ENCODE data around the gene LYL1. TPM values are rescaled to one million over a fixed set of nuclear protein-coding genes. Genes with fewer than 3 reads are reported as not detected.

The LYL1 gene
- total RNA-seq, 2 donors from 2014 or later: 6.9 to 17.9 TPM

- DNase-seq (no peak), ATAC-seq (no peak)
- Mint-ChIP-seq H3K27me3 (no peaks in the 10 kb centered on the region), H3K36me3 (ENCODE audit: low read depth) (no peaks in the 10 kb centered on the region), H3K4me1 (peaks cover 3% of the 10 kb centered on the region), H3K27ac (no peak overlapping the region), H3K4me3 (no peak overlapping the region)
- no peaks in the 10 kb centered on the region for H3K9me3 ChIP-seq (ENCODE audit: control insufficient read depth, low read length, poor library complexity, severe bottlenecking)
Measured at GRCh38 chr19:13109361-13110098, 6.9 kb upstream of the LYL1 start.

- Mint-ChIP-seq H3K36me3 (ENCODE audit: low read depth) (no peaks in the 10 kb centered on the region), H3K27me3 (no peaks in the 10 kb centered on the region), H3K4me1 (peaks cover 19% of the 10 kb centered on the region), H3K27ac (peak overlapping the region; percentile 60), H3K4me3 (peak overlapping the region; percentile 92)
- H3K9me3 ChIP-seq (ENCODE audit: control insufficient read depth, low read length, poor library complexity, severe bottlenecking): no peaks in the 10 kb centered on the region
- DNase-seq: no peak
- peak; percentile 49 for ATAC-seq
Measured at GRCh38 chr19:13104848-13105711, 2.4 kb upstream of the LYL1 start.

- no peaks in the 10 kb centered on the region for H3K36me3 Mint-ChIP-seq (ENCODE audit: low read depth)
- H3K9me3 ChIP-seq (ENCODE audit: control insufficient read depth, low read length, poor library complexity, severe bottlenecking): no peaks in the 10 kb centered on the region
- DNase-seq (peak; percentile 48 to 62 (median 60)), ATAC-seq (peak; percentile 64)
- peak overlapping the region; percentile 92 for H3K4me3 Mint-ChIP-seq
- peaks cover 22% of the 10 kb centered on the region for H3K4me1 Mint-ChIP-seq
- H3K27ac Mint-ChIP-seq: peak overlapping the region; percentile 60
- H3K27me3 Mint-ChIP-seq: no peaks in the 10 kb centered on the region
Measured at GRCh38 chr19:13104360-13104847, 1.7 kb upstream of the LYL1 start.

- ATAC-seq: no peak
- H3K4me1 Mint-ChIP-seq: peaks cover 22% of the 10 kb centered on the region
- H3K4me3 Mint-ChIP-seq: peak overlapping the region; percentile 92
Measured at GRCh38 chr19:13103581-13104359, 1.1 kb upstream of the LYL1 start.

GRCh38 chr19:13102416-13102665 lies 317 bp downstream of the LYL1 start:
- H3K4me3 Mint-ChIP-seq: peak overlapping the region; percentile 86
- DNase-seq (no peak), ATAC-seq (no peak)
- H3K9me3 ChIP-seq (ENCODE audit: control insufficient read depth, low read length, poor library complexity, severe bottlenecking): no peaks in the 10 kb centered on the region
- no peaks in the 10 kb centered on the region for H3K36me3 Mint-ChIP-seq (ENCODE audit: low read depth)
- H3K4me1 Mint-ChIP-seq: peaks cover 30% of the 10 kb centered on the region
- H3K27ac Mint-ChIP-seq: peak overlapping the region; percentile 78
- H3K27me3 Mint-ChIP-seq: no peaks in the 10 kb centered on the region

More at GRCh38 chr19:13103581-13104359, 1.1 kb upstream of the LYL1 start:
- no peak for DNase-seq
- no peaks in the 10 kb centered on the region for H3K36me3 Mint-ChIP-seq (ENCODE audit: low read depth)
- H3K27me3 Mint-ChIP-seq: no peaks in the 10 kb centered on the region
- H3K9me3 ChIP-seq (ENCODE audit: control insufficient read depth, low read length, poor library complexity, severe bottlenecking): no peaks in the 10 kb centered on the region
- H3K27ac Mint-ChIP-seq: peak overlapping the region; percentile 60

DNA sequence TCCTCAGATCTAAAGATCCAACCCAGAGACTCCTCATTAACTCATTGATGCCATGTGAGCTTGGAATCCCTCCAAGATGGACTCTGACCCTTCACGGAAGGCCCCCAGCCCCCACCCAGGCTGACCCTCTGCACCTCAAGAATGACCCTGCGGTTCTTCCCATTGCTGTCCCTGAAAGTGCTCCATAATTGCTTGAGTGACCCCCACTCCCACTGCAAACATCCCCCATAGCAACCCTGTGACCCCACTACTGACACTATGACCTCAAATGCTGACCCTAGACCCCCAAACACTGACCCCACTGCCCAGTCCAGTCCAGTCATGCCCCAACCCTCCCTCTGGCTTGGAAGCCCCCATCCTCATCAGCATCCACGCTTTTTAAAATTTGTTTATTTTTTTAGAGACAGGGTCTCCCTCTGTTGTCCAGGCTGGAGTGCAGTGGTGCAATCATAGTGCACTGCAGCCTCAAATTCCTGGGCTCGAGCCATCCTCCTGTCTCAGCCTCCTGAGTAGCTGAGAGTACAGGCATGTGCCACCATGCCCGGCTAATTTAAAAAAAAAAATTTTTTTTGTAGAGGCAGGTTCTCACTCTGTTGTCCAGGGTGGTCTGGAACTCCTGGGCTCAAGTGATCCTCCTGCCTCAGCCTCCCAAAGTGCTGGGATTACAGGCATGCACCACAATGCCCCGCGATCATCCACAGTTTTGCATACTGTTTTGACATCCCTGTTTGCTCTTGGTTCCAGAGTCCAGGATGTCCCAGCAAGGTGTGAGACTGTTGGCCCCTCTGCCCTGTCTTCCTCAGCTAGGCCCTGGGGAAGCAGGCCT lies 855 bp downstream of the LYL1 start:
- H3K27ac Mint-ChIP-seq: peak overlapping the region; percentile 78
- H3K9me3 ChIP-seq (ENCODE audit: control insufficient read depth, low read length, poor library complexity, severe bottlenecking): no peaks in the 10 kb centered on the region
- ATAC-seq (no peak), DNase-seq (no peak)
- no peaks in the 10 kb centered on the region for H3K36me3 Mint-ChIP-seq (ENCODE audit: low read depth)
- peak overlapping the region; percentile 86 for H3K4me3 Mint-ChIP-seq
- H3K4me1 Mint-ChIP-seq: peaks cover 33% of the 10 kb centered on the region
- H3K27me3 Mint-ChIP-seq: no peaks in the 10 kb centered on the region

DNA sequence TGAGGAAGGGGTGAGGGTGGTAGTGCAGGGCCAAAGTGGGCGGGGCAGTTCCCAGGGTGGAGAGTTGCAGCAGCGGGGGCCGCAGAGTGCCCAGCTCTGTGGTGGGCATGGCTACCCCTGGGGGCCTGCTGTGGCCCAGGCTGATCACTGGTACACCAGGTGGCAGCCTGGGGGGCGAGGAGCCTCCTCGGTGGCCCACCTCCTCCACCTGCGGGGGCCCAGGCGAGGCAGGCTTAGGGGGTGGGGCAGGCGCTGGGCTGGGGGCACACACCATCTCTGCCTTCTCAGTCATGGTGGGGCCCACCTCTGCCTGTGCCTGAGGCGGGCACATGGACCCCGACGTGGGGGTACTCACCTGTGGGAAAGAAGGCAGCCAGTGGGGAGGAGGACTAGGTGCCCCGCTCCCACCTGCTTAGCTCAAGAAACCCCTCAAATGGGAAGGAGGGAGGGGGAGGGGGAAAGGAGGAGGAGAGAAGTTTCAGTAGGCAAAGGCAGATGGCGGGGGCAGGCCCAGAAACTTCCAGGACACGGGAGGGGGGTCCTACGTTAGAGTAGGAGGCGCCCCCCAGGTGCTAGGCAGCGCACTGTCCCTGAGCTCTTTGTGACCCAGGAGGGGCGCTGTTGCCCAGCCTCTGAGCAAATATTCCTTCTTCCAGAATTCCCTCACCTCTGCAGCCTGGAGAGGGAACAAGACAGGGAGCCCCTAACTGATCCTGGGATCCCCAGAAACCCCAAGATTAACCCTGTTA lies 1.6 kb downstream of the LYL1 start:
- no peaks in the 10 kb centered on the region for H3K9me3 ChIP-seq (ENCODE audit: control insufficient read depth, low read length, poor library complexity, severe bottlenecking)
- peak overlapping the region; percentile 88 for H3K27ac Mint-ChIP-seq
- peaks cover 2% of the 10 kb centered on the region for H3K36me3 Mint-ChIP-seq (ENCODE audit: low read depth)
- H3K4me1 Mint-ChIP-seq: peaks cover 36% of the 10 kb centered on the region
- ATAC-seq: no peak
- peaks cover 4% of the 10 kb centered on the region for H3K27me3 Mint-ChIP-seq
- DNase-seq: no peak
- H3K4me3 Mint-ChIP-seq: peak overlapping the region; percentile 86

DNA sequence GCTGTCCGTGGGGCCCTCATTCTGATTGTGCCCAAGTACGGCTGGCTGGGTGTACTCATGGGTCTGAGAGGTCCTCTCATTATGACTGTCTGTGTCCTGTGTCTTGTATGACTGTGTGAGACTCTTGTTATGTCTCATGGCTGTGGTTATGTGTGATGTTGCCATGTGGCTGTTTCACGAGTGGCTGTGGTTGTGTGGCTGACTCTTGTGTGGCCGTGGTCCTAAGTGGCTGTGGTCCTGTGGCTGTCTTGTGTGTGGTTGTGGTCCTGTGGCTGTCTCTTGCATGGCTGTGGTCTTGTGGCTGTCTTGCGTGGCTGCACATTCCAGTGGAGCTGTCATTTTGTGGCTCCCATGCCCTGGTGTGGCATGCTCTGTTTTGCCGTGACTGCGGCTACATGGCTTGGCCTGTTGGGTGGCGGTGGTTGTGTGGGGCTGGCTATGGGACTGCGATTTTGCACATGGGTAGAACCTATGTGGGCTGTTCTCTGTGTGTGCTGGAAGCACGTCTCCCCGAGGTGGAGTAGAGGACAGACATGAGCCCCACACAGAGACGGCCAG lies 2.5 kb downstream of the LYL1 start:
- Mint-ChIP-seq H3K4me3 (peak overlapping the region; percentile 86), H3K27ac (peak overlapping the region; percentile 88), H3K4me1 (peaks cover 41% of the 10 kb centered on the region), H3K27me3 (peaks cover 7% of the 10 kb centered on the region), H3K36me3 (ENCODE audit: low read depth) (peaks cover 2% of the 10 kb centered on the region)
- peak; percentile 27 for ATAC-seq
- no peak for DNase-seq
- H3K9me3 ChIP-seq (ENCODE audit: control insufficient read depth, low read length, poor library complexity, severe bottlenecking): no peaks in the 10 kb centered on the region

GRCh38 chr19:13099073-13099999 lies 3.3 kb downstream of the LYL1 start:
- peaks cover 7% of the 10 kb centered on the region for H3K27me3 Mint-ChIP-seq
- H3K9me3 ChIP-seq (ENCODE audit: control insufficient read depth, low read length, poor library complexity, severe bottlenecking): no peaks in the 10 kb centered on the region
- H3K27ac Mint-ChIP-seq: peak overlapping the region; percentile 88
- H3K4me1 Mint-ChIP-seq: peaks cover 43% of the 10 kb centered on the region
- ATAC-seq: peak; percentile 67
- peaks cover 2% of the 10 kb centered on the region for H3K36me3 Mint-ChIP-seq (ENCODE audit: low read depth)
- DNase-seq: peak; percentile 69 to 75 (median 71)
- peak overlapping the region; percentile 87 for H3K4me3 Mint-ChIP-seq

DNA sequence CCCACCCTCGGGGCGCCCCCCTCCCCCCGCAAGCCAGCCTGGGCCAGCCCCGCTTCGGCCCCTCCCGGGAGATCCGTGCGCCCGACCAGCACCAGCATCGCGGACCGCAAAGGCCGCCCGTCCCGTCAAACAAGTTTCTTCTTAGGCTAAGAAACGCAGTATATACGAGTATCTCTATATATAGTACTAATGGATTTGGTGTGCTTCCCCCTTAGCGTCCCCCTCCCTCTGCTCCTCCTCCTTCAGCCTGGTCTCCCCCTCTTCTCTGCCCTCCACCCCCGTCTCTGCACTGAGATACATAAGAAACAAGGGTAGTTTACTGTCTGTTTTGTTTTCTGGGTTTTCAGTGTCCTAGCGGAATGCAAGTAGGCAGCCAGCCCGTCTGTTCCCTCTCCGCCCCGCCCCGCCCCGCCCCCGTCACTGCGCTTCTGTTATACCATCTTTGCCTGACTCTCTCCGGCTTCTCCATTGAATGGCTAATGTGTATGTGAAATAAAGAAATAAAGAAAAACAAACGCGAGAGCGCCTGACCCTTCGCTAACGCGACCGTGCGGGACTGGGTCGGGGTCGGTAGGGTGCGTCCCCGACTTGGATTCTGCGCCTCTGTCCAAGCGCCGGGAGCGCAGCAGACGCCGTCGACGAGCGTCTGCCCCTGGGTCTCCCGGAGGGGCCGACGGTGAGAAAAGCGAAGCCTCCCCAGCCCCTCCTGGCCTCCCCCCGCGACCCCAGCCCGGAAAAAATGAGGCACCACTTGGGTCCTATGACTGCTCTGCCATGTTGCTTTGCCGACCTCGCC lies 4.2 kb downstream of the LYL1 start:
- Mint-ChIP-seq H3K27me3 (peaks cover 7% of the 10 kb centered on the region), H3K36me3 (ENCODE audit: low read depth) (peaks cover 2% of the 10 kb centered on the region), H3K27ac (no peak overlapping the region), H3K4me3 (peak overlapping the region; percentile 87), H3K4me1 (peaks cover 47% of the 10 kb centered on the region)
- peak; percentile 20 for ATAC-seq
- DNase-seq: no peak
- H3K9me3 ChIP-seq (ENCODE audit: control insufficient read depth, low read length, poor library complexity, severe bottlenecking): no peaks in the 10 kb centered on the region
